ENCODE data around the gene GPR137. TPM values are rescaled to one million over a fixed set of nuclear protein-coding genes. Genes with fewer than 3 reads are reported as not detected.

The GPR137 gene
- total and polyA plus RNA-seq, 9 of the 15 experiments (the other 6 are each of a cell fraction or from before 2014, with no cell fraction given): 0.32 to 26.7 (median 10.7) TPM

DNA sequence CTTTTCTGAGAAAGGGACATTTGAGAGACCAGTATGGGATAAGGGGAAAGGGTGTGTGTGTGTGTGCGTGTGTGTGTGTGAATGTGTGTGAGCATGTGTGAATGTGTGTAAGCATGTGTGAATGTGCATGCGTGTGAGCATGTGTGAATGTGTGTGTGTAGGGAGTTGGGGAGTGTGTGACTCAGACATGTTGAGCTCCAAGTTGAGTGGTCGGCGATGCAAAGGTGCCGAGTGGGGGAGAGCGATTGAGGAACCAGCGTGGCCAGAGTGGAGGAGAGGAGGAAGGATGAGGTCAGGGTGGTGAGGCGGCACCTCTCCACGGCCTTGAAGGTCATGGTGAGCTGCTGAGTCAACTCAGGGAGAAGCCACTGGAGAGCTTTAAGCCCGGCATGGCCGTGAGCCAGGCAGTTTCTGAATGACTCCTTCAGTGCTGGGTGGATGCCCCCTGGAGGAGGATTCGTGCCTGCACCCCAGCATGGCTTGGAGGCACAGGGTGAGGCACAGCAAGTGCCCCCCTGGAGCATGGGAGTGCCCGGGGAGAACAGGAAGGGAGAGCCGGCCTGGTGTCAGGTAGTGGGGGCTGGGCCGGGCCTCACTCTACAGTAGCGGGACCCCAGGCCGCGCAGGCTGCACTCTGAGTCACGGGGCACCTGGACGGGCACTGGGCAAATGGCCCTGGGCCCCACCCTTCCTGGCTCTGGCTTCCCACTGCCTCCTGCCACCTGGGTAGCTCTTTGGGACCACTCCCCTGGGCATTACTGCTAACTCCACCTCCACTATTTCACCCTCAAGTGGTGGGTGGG is 46.1 kb downstream of the GPR137 start (continued):
- TF ChIP-seq, protein P1, sequence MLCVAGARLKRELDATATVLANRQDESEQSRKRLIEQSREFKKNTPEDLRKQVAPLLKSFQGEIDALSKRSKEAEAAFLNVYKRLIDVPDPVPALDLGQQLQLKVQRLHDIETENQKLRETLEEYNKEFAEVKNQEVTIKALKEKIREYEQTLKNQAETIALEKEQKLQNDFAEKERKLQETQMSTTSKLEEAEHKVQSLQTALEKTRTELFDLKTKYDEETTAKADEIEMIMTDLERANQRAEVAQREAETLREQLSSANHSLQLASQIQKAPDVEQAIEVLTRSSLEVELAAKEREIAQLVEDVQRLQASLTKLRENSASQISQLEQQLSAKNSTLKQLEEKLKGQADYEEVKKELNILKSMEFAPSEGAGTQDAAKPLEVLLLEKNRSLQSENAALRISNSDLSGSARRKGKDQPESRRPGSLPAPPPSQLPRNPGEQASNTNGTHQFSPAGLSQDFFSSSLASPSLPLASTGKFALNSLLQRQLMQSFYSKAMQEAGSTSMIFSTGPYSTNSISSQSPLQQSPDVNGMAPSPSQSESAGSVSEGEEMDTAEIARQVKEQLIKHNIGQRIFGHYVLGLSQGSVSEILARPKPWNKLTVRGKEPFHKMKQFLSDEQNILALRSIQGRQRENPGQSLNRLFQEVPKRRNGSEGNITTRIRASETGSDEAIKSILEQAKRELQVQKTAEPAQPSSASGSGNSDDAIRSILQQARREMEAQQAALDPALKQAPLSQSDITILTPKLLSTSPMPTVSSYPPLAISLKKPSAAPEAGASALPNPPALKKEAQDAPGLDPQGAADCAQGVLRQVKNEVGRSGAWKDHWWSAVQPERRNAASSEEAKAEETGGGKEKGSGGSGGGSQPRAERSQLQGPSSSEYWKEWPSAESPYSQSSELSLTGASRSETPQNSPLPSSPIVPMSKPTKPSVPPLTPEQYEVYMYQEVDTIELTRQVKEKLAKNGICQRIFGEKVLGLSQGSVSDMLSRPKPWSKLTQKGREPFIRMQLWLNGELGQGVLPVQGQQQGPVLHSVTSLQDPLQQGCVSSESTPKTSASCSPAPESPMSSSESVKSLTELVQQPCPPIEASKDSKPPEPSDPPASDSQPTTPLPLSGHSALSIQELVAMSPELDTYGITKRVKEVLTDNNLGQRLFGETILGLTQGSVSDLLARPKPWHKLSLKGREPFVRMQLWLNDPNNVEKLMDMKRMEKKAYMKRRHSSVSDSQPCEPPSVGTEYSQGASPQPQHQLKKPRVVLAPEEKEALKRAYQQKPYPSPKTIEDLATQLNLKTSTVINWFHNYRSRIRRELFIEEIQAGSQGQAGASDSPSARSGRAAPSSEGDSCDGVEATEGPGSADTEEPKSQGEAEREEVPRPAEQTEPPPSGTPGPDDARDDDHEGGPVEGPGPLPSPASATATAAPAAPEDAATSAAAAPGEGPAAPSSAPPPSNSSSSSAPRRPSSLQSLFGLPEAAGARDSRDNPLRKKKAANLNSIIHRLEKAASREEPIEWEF (CRISPR knock-in tag; IDR thresholded peaks at IDR 0.05): no peak
- TF ChIP-seq NRF1 (conservative IDR thresholded peaks at IDR 0.05 in 1 of 2, IDR thresholded peaks at IDR 0.05 in 1 of 2) (peak; percentile 53 to 67), PATZ1 (CRISPR knock-in tag; IDR thresholded peaks at IDR 0.05; ENCODE audit: borderline replicate concordance) (no peak), CREBBP (IDR thresholded peaks at IDR 0.05; ENCODE audit: low read depth, low read length) (no peak), HSF4 (CRISPR knock-in tag; IDR thresholded peaks at IDR 0.05; ENCODE audit: borderline replicate concordance) (no peak), IFI16 (CRISPR knock-in tag; IDR thresholded peaks at IDR 0.05) (no peak), ZNF347 (CRISPR knock-in tag; IDR thresholded peaks at IDR 0.05; ENCODE audit: low read depth) (no peak), ZNF217 (CRISPR knock-in tag; IDR thresholded peaks at IDR 0.05) (no peak), NCOA4 (IDR thresholded peaks at IDR 0.05; ENCODE audit: partially characterized antibody) (no peak), ARID4B (CRISPR knock-in tag; IDR thresholded peaks at IDR 0.05) (no peak), HCFC1 (IDR thresholded peaks at IDR 0.05; ENCODE audit: low read depth, low read length) (no peak), JUN (IDR thresholded peaks at IDR 0.05; ENCODE audit: borderline replicate concordance, low read depth, low read length) (peak; percentile 66; the same call in 1 of the 2 replicates), JUN (CRISPR knock-in tag; IDR thresholded peaks at IDR 0.05; ENCODE audit: borderline replicate concordance) (0 out of 2 replicates have a peak, but pooled peaks have one; percentile 21)
- TF ChIP-seq, protein P2, sequence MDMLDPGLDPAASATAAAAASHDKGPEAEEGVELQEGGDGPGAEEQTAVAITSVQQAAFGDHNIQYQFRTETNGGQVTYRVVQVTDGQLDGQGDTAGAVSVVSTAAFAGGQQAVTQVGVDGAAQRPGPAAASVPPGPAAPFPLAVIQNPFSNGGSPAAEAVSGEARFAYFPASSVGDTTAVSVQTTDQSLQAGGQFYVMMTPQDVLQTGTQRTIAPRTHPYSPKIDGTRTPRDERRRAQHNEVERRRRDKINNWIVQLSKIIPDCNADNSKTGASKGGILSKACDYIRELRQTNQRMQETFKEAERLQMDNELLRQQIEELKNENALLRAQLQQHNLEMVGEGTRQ (CRISPR knock-in tag; IDR thresholded peaks at IDR 0.05): no peak
